Esophagus muscularis mucosa (tissue), 3 donors: ENCODE results near the gene TMEM121B.

Source experiments
- POLR2A ChIP-seq: fragments of 450-650 bp; IDR thresholded peaks from one replicate; pipeline ENCODE4 v1.6.1; 2017; ENCODE audit warnings: antibody characterized with exemption, moderate library complexity, mild to moderate bottlenecking, low read depth
- TF ChIP-seq, protein P1 (sequence below), 3 experiments: fragments of 200-600 bp in 2 of 3; fragments of 450-650 bp in 1 of 3; sonication (generic) in 2 of 3; IDR thresholded peaks; one replicate each; pipeline ENCODE4 v1.5.1; 2017 to 2019; ENCODE audit warnings: antibody characterized with exemption in 3 of 3, mild to moderate bottlenecking in 2 of 3, moderate library complexity in 1 of 3

DNA sequence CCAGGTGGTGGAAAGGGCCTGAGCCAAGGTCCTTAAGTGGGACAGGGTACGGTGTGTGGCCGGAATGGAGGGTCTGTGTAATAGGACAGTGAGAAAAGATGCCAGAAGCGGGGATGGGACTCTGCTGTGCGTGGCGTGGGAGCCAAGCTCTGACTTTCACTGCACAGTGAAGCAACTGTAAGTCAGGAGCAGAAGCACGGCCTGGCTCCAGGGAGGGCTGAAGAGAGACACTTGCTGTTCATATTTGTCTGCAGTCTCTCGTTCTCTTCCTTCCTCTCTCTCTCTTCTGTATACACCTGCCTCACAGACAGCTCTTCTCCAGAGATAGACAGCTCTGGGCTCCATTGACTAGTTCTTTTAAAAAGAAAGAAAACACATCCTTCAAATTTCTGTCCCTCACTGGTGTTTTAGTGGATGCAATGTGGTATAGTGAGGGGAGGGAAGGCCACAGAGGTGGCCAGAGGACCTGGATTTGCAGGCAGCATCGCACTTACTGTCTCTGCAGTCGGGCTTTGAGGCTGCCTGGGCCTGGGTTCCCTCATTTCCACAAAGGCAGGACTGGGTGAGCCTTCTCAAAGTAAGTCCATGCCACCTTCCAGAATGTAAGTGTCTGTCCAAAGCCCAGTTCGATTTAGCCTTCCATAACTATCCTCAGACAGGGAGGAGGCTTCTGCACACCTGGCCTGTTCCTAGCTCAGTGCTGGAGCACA lies 34.2 kb downstream of the TMEM121B start:
- TF ChIP-seq POLR2A = no peak
- TF ChIP-seq, protein P1, sequence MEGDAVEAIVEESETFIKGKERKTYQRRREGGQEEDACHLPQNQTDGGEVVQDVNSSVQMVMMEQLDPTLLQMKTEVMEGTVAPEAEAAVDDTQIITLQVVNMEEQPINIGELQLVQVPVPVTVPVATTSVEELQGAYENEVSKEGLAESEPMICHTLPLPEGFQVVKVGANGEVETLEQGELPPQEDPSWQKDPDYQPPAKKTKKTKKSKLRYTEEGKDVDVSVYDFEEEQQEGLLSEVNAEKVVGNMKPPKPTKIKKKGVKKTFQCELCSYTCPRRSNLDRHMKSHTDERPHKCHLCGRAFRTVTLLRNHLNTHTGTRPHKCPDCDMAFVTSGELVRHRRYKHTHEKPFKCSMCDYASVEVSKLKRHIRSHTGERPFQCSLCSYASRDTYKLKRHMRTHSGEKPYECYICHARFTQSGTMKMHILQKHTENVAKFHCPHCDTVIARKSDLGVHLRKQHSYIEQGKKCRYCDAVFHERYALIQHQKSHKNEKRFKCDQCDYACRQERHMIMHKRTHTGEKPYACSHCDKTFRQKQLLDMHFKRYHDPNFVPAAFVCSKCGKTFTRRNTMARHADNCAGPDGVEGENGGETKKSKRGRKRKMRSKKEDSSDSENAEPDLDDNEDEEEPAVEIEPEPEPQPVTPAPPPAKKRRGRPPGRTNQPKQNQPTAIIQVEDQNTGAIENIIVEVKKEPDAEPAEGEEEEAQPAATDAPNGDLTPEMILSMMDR (IDR thresholded peaks at IDR 0.05) = no peak
